GM18873 (cell line): ENCODE results near the gene LRRC32.
"Not testable (repeated sequence)": the region's sequence is repeated elsewhere in the genome, so short reads cannot be mapped to it uniquely, and the experiment has no call there.

Experiments
- ATAC-seq: cut with Tn5 transposase; IDR thresholded peaks from one replicate; pipeline ENCODE4 v1.9.1; 2021; ENCODE audit warnings: mild to moderate bottlenecking, moderate library complexity, moderate number of reproducible peaks; ENCODE audit not compliant: unreplicated experiment, low FRiP score

LRRC32 gene

DNA sequence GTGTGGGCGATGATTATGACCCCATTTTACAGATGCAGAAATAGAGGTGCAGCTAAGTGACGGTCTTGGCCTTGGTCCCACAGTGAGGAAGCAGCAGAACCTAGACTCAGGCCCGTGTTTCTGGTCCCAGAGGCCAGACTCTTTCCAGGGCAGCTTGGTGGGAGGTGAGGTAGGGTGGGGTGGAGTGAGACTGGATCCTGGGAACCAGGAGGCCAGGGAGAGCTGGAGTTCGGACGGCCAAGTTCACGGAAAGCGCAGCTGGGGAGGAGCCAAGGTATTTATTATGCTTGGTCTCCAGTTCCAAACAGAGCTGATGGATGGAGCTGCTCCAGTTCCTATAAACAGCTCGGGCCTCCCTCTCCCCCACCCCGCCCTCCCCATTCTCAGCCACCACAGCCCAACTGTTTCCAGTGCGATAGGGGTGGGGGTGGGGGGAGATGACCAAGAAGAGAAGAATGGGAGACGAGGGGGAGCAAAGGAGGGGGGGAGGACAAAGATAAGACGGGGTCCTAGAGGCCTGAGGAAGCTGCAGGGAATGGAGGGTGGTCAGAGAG lies 16.2 kb downstream of the LRRC32 start:
- no peak for ATAC-seq

DNA sequence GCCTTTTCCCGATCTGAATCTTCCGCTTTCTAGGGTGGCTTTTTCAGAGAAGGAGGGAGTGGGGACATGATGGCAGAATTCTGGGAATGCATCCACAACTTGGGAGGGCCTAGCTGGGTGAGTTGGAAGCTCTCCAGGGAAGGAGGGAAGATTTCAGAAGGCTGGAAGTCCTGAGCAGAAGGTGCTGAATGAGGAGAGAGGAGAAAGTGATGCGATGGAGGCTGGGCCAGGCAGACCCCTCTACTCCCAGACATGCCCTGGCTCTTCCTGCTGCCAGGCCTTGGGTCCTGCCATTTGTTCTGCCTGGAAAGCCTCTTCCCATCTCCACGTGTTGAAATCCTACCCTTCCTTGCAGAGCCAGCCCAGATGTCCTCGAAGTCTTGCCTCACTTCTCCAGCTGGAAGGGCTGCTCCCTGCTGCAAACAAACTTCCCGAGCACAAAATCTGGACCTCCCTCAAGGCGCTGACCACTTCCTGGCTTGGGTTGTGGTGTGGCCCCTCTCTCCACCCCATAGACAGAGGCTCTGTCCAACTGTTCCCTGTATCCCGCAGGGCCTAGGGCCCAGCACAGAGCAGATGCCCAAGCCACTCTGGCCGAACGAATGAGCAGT lies 16.8 kb downstream of the LRRC32 start:
- ATAC-seq: no peak

- no peak for ATAC-seq
Observed at GRCh38 chr11:76653012-76653673, 17.4 kb downstream of the LRRC32 start.

- ATAC-seq: no peak
Observed at GRCh38 chr11:76649851-76650372, 20.6 kb downstream of the LRRC32 start.

- no peak for ATAC-seq
Observed at GRCh38 chr11:76649011-76649410, 21.5 kb downstream of the LRRC32 start.

GRCh38 chr11:76648061-76648460 lies 22.5 kb downstream of the LRRC32 start:
- ATAC-seq: no peak

DNA sequence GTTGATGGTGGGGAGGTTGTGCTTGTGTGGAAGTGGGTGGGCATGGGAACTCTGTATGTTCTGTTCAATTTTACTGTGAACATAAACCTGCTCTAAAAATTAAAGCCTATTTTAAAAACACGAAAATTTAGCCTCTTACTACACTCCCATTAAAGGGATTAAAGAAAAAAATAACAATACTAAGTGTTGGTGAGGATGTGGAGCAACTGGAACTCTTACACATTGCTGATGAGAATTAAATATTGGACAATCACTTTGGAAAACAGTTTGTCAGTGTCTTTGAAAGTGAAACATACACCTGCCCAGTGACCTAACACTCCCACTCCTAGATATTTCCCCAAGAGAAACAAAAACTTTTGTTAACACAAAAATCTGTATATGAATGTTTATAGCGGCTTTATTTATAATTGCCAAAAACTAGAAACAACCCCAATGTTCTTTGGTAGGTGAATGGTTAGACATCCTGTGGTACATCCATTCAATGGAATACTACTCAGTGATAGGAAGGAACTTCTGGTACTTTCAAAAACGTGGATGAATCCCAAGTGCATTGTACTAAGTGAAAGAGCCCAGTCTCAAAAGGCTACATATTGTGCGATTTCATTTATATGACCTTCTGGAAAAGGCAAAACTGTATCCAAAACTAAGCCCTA lies 23.5 kb downstream of the LRRC32 start:
- no peak for ATAC-seq

DNA sequence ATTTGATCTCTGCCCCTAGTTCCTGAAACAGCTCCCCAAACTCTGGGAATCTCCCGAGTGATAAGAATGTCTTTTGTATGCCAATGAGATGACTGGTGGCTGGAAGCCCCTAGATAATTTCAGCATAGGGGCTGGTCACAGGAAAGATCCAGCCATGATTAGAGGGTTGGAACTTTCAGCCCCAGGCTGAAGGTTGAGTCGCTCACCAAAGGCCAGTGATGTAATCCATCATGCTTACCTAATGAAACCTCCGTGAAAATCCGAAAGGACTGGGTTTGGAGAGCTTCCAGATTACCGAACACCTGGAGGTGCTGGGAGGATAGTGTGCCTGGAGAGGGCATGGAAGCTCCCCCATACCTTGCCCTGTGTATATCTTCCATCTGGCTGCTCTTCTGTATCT lies 26.0 kb downstream of the LRRC32 start:
- ATAC-seq: no peak

- ATAC-seq: not testable (repeated sequence)
Observed at GRCh38 chr11:76643711-76644110, 26.8 kb downstream of the LRRC32 start.

GRCh38 chr11:76642341-76642740 lies 28.2 kb downstream of the LRRC32 start:
- no peak for ATAC-seq

GRCh38 chr11:76641905-76642304 lies 28.6 kb downstream of the LRRC32 start:
- ATAC-seq: no peak

GRCh38 chr11:76640501-76640900 lies 30.0 kb downstream of the LRRC32 start:
- ATAC-seq: no peak

DNA sequence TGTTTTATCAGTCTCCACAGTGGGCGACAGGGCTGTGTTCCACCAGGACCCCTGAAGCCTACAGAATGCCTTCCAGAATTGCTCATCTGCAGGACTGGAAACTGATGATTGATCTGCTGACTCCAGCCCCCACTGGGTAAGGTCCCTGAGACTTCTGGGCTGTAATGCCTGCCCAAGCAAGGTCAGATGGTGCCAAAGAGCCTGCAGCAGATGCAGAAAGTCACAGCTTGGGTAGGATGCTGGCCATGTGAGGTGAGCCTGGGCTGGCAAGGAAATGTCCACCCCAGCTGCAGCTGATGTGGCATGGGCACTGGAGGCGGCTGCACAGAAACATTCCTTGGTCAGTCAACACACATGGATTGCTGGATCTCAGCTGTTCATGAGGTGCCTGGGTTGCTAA lies 30.9 kb downstream of the LRRC32 start:
- ATAC-seq: no peak

DNA sequence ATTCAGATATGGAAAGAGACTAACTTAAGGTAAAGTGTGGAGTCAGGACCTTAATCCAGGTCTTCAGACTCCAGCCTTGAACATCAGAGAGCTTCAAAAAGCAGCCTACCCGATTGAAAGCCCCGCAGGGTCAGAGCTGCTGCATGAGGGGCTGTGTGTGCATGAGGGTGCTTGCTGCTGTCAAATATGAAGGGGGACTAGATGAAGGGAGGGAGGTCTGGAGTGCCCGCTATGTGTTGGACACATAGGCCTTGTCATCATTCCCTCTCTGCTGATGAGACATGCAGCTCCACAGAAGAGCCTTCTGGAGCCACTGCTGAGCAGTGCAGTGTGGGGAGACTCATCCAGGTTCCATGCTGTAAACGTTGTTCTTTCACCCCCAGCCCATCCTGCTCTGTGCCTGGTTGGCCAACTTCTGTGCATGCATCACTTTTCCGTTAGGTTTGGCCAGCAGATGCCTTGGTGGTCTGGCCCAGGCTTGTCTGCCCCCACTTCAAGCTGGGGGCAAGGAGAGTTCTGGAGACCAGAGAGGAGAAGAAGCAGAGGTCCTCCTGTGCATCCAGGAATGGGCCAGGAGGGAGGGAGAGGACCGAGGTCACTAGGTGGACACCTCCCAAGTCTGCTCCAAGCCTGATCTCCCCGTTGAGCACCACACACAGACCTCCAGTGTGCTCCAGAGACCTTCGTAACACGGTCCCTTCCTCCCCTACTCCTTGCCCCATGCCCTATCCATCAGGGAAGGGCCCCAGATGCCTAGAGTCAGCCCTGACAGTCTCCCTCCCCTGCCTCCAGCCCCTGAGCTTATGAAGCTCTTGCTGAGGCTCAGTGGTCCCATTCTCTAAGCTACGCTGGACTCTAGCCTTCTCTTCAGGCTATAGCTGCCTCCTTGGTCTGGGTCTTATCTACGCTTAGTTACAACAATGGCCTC lies 32.0 kb downstream of the LRRC32 start:
- no peak for ATAC-seq

DNA sequence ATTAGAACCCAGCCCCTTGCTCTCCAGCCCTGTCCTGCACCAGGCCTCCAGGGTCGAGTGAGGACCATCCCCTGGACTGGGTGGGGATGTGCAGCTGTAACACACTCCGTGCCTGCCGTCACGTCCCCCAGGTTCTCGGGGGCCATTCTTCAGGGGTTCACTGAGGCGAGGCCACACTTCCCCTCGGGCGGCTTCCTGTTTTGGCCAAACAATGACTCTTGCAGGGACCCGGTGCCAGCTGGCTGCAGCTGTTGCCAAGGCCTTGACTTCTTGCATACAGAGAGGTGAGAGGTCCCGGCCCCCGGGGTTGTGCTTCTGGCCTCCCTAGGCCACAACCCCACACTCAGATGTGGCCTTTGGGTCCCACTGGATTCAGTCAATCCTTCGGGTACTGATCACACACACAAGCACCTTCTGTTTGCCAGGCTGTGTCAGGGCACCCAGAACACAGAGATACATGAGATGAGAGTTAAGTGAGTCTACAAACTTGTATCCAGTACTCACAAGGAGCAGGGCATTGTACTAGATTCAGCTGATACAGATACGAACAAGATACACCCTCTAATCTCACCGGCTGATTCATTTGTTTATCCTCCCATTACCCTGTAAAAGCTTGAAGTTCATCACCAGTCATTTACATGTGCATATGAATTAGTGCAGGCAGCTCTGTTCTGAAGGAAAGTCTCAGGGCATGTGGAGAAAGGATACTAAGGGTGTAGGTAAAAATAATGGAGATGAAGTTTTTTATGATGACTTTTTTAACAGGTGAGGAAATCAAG lies 32.9 kb downstream of the LRRC32 start:
- peak; percentile 75 for ATAC-seq

GRCh38 chr11:76636826-76637460 lies 33.6 kb downstream of the LRRC32 start:
- no peak for ATAC-seq

GRCh38 chr11:76635991-76636738 lies 34.4 kb downstream of the LRRC32 start:
- ATAC-seq: no peak

DNA sequence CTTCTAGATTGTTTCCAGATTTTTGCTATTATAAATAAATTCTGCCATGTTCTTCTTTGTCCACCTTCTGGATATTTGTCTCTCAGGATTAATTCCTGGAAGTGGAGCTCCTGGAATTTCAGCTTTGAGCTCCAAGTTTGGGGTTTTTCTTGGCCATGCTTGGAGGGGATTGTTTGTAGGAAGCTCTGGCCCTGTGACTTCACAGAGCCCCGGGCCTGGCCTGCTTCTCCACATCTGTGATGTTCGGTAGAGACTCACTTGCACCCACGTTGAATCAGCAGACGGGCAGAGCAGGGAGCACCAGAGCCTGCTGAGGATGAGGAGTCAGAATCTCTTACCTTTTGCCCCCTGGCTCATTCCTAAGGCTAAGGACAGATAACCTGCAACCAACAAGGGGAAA lies 35.7 kb downstream of the LRRC32 start:
- no peak for ATAC-seq
